Neutrophil (primary cell): ENCODE data around the gene PPP4R3A.
"Not testable (repeated sequence)": the region's sequence is repeated elsewhere in the genome, so short reads cannot be mapped to it uniquely, and the experiment has no call there.

Experiments used
- H3K27ac ChIP-seq: fragments of 200-600 bp; sonication (generic); 2 replicates; pipeline ENCODE4 v1.5.1; 2016; ENCODE audit warnings: mild to moderate bottlenecking, moderate library complexity
- H3K27me3 ChIP-seq: fragments of 200-600 bp; sonication (generic); 2 replicates; pipeline ENCODE4 v1.6.0; 2016; ENCODE audit warnings: mild to moderate bottlenecking
- H3K36me3 ChIP-seq: fragments of 200-600 bp; sonication (generic); 2 replicates; pipeline ENCODE4 v1.5.1; 2017
- H3K4me1 ChIP-seq, 2 experiments: fragments of 200-600 bp in 1 of 2; sonication (generic) in 1 of 2; 1 replicate in 1 of 2; 2 replicates in 1 of 2; pipeline versions ENCODE4 v1.5.1 to v1.6.1; 2013 to 2016; ENCODE audit warnings: low read depth in 1 of 2, low read length in 1 of 2, mild to moderate bottlenecking in 1 of 2, moderate library complexity in 1 of 2; ENCODE audit not compliant: control insufficient read depth in 1 of 2, insufficient read depth in 1 of 2
- H3K4me3 ChIP-seq, 2 experiments: fragments of 200-600 bp in 1 of 2; sonication (generic) in 1 of 2; 1 replicate in 1 of 2; 2 replicates in 1 of 2; pipeline ENCODE4 v1.5.1; 2013 to 2016; ENCODE audit warnings: low read depth in 1 of 2, low read length in 1 of 2, mild to moderate bottlenecking in 1 of 2, moderate library complexity in 1 of 2
- H3K9me3 ChIP-seq: fragments of 200-600 bp; sonication (generic); 2 replicates; pipeline ENCODE4 v1.5.1; 2016
- CTCF ChIP-seq: fragments of 200-600 bp; sonication (generic); IDR thresholded peaks from 2 replicates; pipeline ENCODE4 v1.5.1; 2016; ENCODE audit warnings: antibody characterized with exemption

PPP4R3A gene

GRCh38 chr14:91413547-91414474, 96.3 kb downstream of the PPP4R3A start:
- Histone ChIP-seq H3K4me1 (peaks cover 60% of the 10 kb centered on the region in 2 experiments), H3K27ac (peak overlapping the region; percentile 35), H3K4me3 (no peak overlapping the region)

GRCh38 chr14:91412939-91413338, 97.2 kb downstream of the PPP4R3A start:
- Histone ChIP-seq H3K27me3 (no peaks in the 10 kb centered on the region), H3K36me3 (peaks cover 8% of the 10 kb centered on the region), H3K4me3 (no peak overlapping the region), H3K27ac (peak overlapping the region; percentile 35), H3K4me1 (peaks cover 52% of the 10 kb centered on the region in 2 experiments), H3K9me3 (no peaks in the 10 kb centered on the region)
- TF ChIP-seq CTCF, result no peak

More at GRCh38 chr14:91413547-91414474, 96.3 kb downstream of the PPP4R3A start:
- Histone ChIP-seq H3K27me3 (no peaks in the 10 kb centered on the region), H3K9me3 (no peaks in the 10 kb centered on the region), H3K36me3 (no peaks in the 10 kb centered on the region)
- no peak for TF ChIP-seq CTCF

DNA sequence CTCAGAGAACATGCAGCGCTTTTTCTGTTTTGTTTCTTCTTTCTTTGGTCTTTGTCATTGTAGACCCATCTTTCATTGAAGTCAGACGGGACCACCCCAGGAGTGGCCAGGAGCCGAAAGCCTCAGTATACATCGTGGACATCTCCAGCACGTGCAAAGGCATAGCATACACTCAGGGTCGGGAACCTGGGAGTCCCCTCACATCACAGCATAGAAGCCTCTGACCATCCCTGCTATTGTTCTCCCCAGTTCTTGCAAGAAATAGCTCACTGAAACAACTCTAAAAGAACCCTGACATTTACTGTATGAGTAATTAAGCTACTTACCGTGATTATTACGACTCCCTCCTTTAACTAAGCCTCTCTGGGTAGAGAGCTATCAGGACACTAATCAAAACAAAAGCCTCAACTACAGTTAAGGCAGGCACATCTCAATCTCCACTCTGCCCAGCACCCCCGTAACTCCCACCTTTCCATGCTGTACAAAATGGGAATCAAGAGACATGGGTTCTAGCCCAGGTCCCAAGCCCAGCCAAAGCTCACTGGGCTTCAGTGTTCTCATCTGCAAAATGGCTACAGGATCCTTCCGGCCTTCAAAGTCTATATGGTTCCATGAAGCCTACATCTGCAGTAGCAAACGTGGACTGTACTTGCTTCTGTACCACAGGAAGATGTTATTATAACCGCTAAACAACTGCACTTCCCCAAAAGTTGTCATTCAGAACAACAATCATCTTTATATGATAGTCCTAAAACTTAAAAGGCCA, 99.2 kb downstream of the PPP4R3A start:
- Histone ChIP-seq H3K9me3 (no peaks in the 10 kb centered on the region), H3K36me3 (peaks cover 16% of the 10 kb centered on the region), H3K27ac (peak overlapping the region; percentile 61), H3K27me3 (no peaks in the 10 kb centered on the region), H3K4me3 (no peak overlapping the region), H3K4me1 (peaks cover 54 to 56% of the 10 kb centered on the region in 2 experiments)
- TF ChIP-seq CTCF, result no peak

GRCh38 chr14:91409928-91410718, 100.0 kb downstream of the PPP4R3A start:
- TF ChIP-seq CTCF, result no peak
- no peaks in the 10 kb centered on the region for H3K9me3 ChIP-seq
- H3K27me3 ChIP-seq, result no peaks in the 10 kb centered on the region
- no peak overlapping the region for H3K27ac ChIP-seq
- H3K4me1 ChIP-seq, result peaks cover 50% of the 10 kb centered on the region in 2 experiments
- no peak overlapping the region for H3K4me3 ChIP-seq
- peaks cover 16% of the 10 kb centered on the region for H3K36me3 ChIP-seq

- not testable (repeated sequence) for H3K27me3 ChIP-seq, H3K27ac ChIP-seq, H3K4me3 ChIP-seq, H3K9me3 ChIP-seq
- H3K36me3 ChIP-seq, result peaks cover 16% of the 10 kb centered on the region
- peaks cover 41% of the 10 kb centered on the region in 2 experiments for H3K4me1 ChIP-seq
Measured at GRCh38 chr14:91409240-91409639, 100.9 kb downstream of the PPP4R3A start.
